IMR-90 (cell line): Measurements from ENCODE around the gene GABARAPL1. TPM values are rescaled to one million over a fixed set of nuclear protein-coding genes. Genes with fewer than 3 reads are reported as not detected.

ENCODE experiments used
- ATAC-seq: fragments of 200-7000 bp; cut with Tn5 transposase; 2 replicates; pipeline ENCODE4 v1.9.1; 2020; ENCODE audit warnings: low read depth, mild to moderate bottlenecking, moderate library complexity
- BruUV-seq: library from RNA; stranded (reverse); fragments of 400-500 nt; replicated peaks from 2 replicates; lab custom pipeline; 2021; lab: Mats Ljungman, UMichigan
- CTCF ChIA-PET: fragments of 300-600 bp; formaldehyde crosslinking; extraction: SDS; loops from one replicate; lab custom pipeline; 2021; ENCODE audit warnings: antibody characterized with exemption; lab: Yijun Ruan, JAX
- POLR2A ChIA-PET: fragments of 300-600 bp; sonication (Branson Sonifier 250); formaldehyde crosslinking; loops from one replicate; lab custom pipeline; 2022; ENCODE audit warnings: antibody characterized with exemption; ENCODE audit not compliant: unreplicated experiment; lab: Charles Lee
- DNase-seq: peaks from one replicate; pipeline ENCODE4 v3.0.0; 2013
- H2AFZ ChIP-seq: replicated peaks from 2 replicates; pipeline ENCODE3; 2013; ENCODE audit warnings: low read length, mild to moderate bottlenecking; ENCODE audit not compliant: poor library complexity
- H2AK5ac ChIP-seq: 2 replicates; pipeline ENCODE4 v1.6.1; 2013; ENCODE audit warnings: low read depth, low read length, inconsistent platforms
- H2AK9ac ChIP-seq: replicated peaks from 2 replicates; pipeline ENCODE3; 2013; ENCODE audit warnings: mild to moderate bottlenecking, low read depth, low read length, moderate library complexity; ENCODE audit not compliant: poor library complexity
- H2BK120ac ChIP-seq: 2 replicates; pipeline ENCODE4 v1.6.1; 2013; ENCODE audit warnings: low read depth, low read length, inconsistent platforms
- H2BK15ac ChIP-seq: 3 replicates; pipeline ENCODE4 v1.6.1; 2013; ENCODE audit warnings: low read depth, low read length, inconsistent platforms
- H2BK20ac ChIP-seq: 2 replicates; pipeline ENCODE4 v1.6.1; 2013; ENCODE audit warnings: low read depth, mild to moderate bottlenecking, inconsistent platforms, low read length, moderate library complexity
- H2BK5ac ChIP-seq: 2 replicates; pipeline ENCODE4 v1.6.1; 2013; ENCODE audit warnings: mild to moderate bottlenecking, low read depth, low read length, inconsistent platforms; ENCODE audit not compliant: poor library complexity, severe bottlenecking
- H3K14ac ChIP-seq: replicated peaks from 2 replicates; pipeline ENCODE4 v1.6.1; 2013; ENCODE audit warnings: low read depth, low read length, inconsistent platforms
- H3K18ac ChIP-seq: 2 replicates; pipeline ENCODE4 v1.6.1; 2013; ENCODE audit warnings: low read depth, low read length, control low read depth
- H3K23ac ChIP-seq: 2 replicates; pipeline ENCODE4 v1.6.1; 2013; ENCODE audit warnings: low read depth, low read length, inconsistent platforms
- H3K27ac ChIP-seq: 2 replicates; pipeline ENCODE4 v1.5.1; 2013; ENCODE audit warnings: mild to moderate bottlenecking, control low read depth, low read length; ENCODE audit not compliant: insufficient read depth
- H3K27me3 ChIP-seq: 2 replicates; pipeline ENCODE4 v1.6.1; 2013; ENCODE audit warnings: low read length; ENCODE audit not compliant: control insufficient read depth, insufficient read depth
- H3K36me3 ChIP-seq: 2 replicates; pipeline ENCODE4 v1.6.1; 2013; ENCODE audit warnings: low read length, mixed read lengths; ENCODE audit not compliant: control insufficient read depth, insufficient read depth
- H3K4ac ChIP-seq: 2 replicates; pipeline ENCODE4 v1.6.1; 2013; ENCODE audit warnings: low read depth, low read length, inconsistent platforms
- H3K4me1 ChIP-seq: 2 replicates; pipeline ENCODE4 v1.6.1; 2013; ENCODE audit warnings: low read length, mixed read lengths; ENCODE audit not compliant: control insufficient read depth, insufficient read depth
- H3K4me2 ChIP-seq: 2 replicates; pipeline ENCODE4 v1.6.1; 2013; ENCODE audit warnings: low read depth, mild to moderate bottlenecking, control low read depth, low read length, moderate library complexity
- H3K4me3 ChIP-seq: 2 replicates; pipeline ENCODE4 v1.5.1; 2013; ENCODE audit warnings: low read depth, mild to moderate bottlenecking, control low read depth, low read length, moderate library complexity; ENCODE audit not compliant: insufficient read depth
- H3K56ac ChIP-seq: 2 replicates; pipeline ENCODE4 v1.6.1; 2013; ENCODE audit warnings: low read length, inconsistent platforms; ENCODE audit not compliant: insufficient read depth; ENCODE audit errors: extremely low read depth
- H3K79me1 ChIP-seq, 2 experiments: 2 replicates each; pipeline ENCODE4 v1.6.1; 2013; ENCODE audit warnings: low read length in 2 of 2, inconsistent platforms in 1 of 2, low read depth in 1 of 2
- H3K9ac ChIP-seq: 2 replicates; pipeline ENCODE4 v1.6.1; 2013; ENCODE audit warnings: low read depth, low read length, control low read depth
- H3K9me1 ChIP-seq: 2 replicates; pipeline ENCODE4 v1.6.1; 2013; ENCODE audit warnings: low read length, inconsistent platforms; ENCODE audit not compliant: insufficient read depth
- H3K9me3 ChIP-seq: 2 replicates; pipeline ENCODE4 v1.6.1; 2013; ENCODE audit warnings: low read length; ENCODE audit not compliant: control insufficient read depth, insufficient read depth
- H4K20me1 ChIP-seq: 2 replicates; pipeline ENCODE4 v1.6.1; 2013; ENCODE audit warnings: low read length, inconsistent platforms; ENCODE audit not compliant: insufficient read depth
- H4K5ac ChIP-seq: 2 replicates; pipeline ENCODE4 v1.6.1; 2013; ENCODE audit warnings: mild to moderate bottlenecking, low read depth, low read length, control low read depth
- H4K8ac ChIP-seq, 2 experiments: 2 replicates each; pipeline ENCODE4 v1.6.1; 2013; ENCODE audit warnings: low read depth in 2 of 2, low read length in 2 of 2, control low read depth in 1 of 2, inconsistent platforms in 1 of 2
- H4K91ac ChIP-seq: 2 replicates; pipeline ENCODE4 v1.6.1; 2013; ENCODE audit warnings: low read depth, low read length, inconsistent platforms; ENCODE audit not compliant: insufficient read depth
- BHLHE40 ChIP-seq: fragments of 150-350 bp; IDR thresholded peaks from 2 replicates; pipeline ENCODE4 v1.6.1; 2016; ENCODE audit warnings: mild to moderate bottlenecking, low read depth, low read length
- CEBPB ChIP-seq: IDR thresholded peaks from 2 replicates; pipeline ENCODE4 v1.6.1; 2012; ENCODE audit warnings: low read depth, low read length, improper control_type of control experiment
- CHD1 ChIP-seq: IDR thresholded peaks from 2 replicates; pipeline ENCODE4 v1.6.1; 2012; ENCODE audit warnings: low read depth, low read length, improper control_type of control experiment
- FOS ChIP-seq: fragments of 150-350 bp; IDR thresholded peaks from 2 replicates; pipeline ENCODE4 v1.6.1; 2016; ENCODE audit warnings: low read depth, low read length
- MAFK ChIP-seq: IDR thresholded peaks from 2 replicates; pipeline ENCODE4 v1.6.1; 2012; ENCODE audit warnings: low read depth, low read length, improper control_type of control experiment
- MAZ ChIP-seq: IDR thresholded peaks from 2 replicates; pipeline ENCODE4 v1.6.1; 2012; ENCODE audit warnings: low read depth, mild to moderate bottlenecking, low read length, improper control_type of control experiment, moderate library complexity, borderline replicate concordance
- MXI1 ChIP-seq: IDR thresholded peaks from 2 replicates; pipeline ENCODE4 v1.6.1; 2012; ENCODE audit warnings: low read depth, mild to moderate bottlenecking, low read length, moderate library complexity, borderline replicate concordance
- NFE2L2 ChIP-seq: fragments of 150-350 bp; IDR thresholded peaks from 2 replicates; pipeline ENCODE4 v1.6.1; 2016; ENCODE audit warnings: low read depth, mild to moderate bottlenecking, low read length
- POLR2A ChIP-seq: IDR thresholded peaks from 2 replicates; pipeline ENCODE4 v1.6.1; 2012; ENCODE audit warnings: mild to moderate bottlenecking, low read depth, low read length
- RAD21 ChIP-seq: IDR thresholded peaks from 2 replicates; pipeline ENCODE4 v1.6.1; 2012; ENCODE audit warnings: low read length, improper control_type of control experiment
- RFX5 ChIP-seq: IDR thresholded peaks from 2 replicates; pipeline ENCODE4 v1.8.0; 2012; ENCODE audit warnings: low read depth, mild to moderate bottlenecking, low read length, moderate library complexity
- SMC3 ChIP-seq: fragments of 150-350 bp; IDR thresholded peaks from 2 replicates; pipeline ENCODE4 v1.6.1; 2016; ENCODE audit warnings: low read depth, mild to moderate bottlenecking, antibody characterized with exemption, low read length, moderate library complexity
- WGBS, 2 experiments: methylation state at CpG; one replicate each; pipeline versions ENCODE4 v1.1.5 to v1.1.7; 2013; ENCODE audit warnings: missing lambda C conversion rate in 2 of 2; ENCODE audit not compliant: insufficient read length in 1 of 2; ENCODE audit errors: extremely low coverage in 2 of 2; 5-methylcytosine and 5-hydroxymethylcytosine counted together
- dilution Hi-C: fragments of 300-500 bp; cut with HindIII; formaldehyde crosslinking; loops from one replicate; pipeline ENCODE4 v1.14.3; 2018; ENCODE audit warnings: low sequenced_read_pairs; ENCODE audit not compliant: unreplicated experiment
- in situ Hi-C: fragments of 300-500 bp; cut with MboI; formaldehyde crosslinking; loops from 3 replicates; pipeline ENCODE4 v1.14.3; 2019; ENCODE audit warnings: low sequenced_read_pairs, inconsistent platforms, mixed read lengths
- intact Hi-C: fragments of 100-400 bp; cut with micrococcal nuclease; formaldehyde crosslinking; loops from 2 replicates; pipeline ENCODE4 v1.10.0; 2022
- polyA plus RNA-seq, 3 experiments: library from polyadenylated mRNA; depleted of rRNA; stranded (reverse); fragments of >200 nt; gene quantifications; 2 replicates each; pipeline ENCODE4 v1.2.3, GENCODE V29; 2012; ENCODE audit warnings: low replicate concordance in 1 of 3
- total RNA-seq: library from RNA; depleted of rRNA; stranded (reverse); fragments of >200 nt; gene quantifications from 2 replicates; pipeline ENCODE4 v1.2.3, GENCODE V29; 2012
- TF ChIP-seq, protein P1 (sequence below): conservative IDR thresholded peaks from 2 replicates; pipeline ENCODE4 v1.5.1; 2012; ENCODE audit warnings: mild to moderate bottlenecking, low read depth, low read length, improper control_type of control experiment
- TF ChIP-seq, protein P2 (sequence below): fragments of 150-350 bp; IDR thresholded peaks from 2 replicates; pipeline ENCODE4 v1.6.1; 2016; ENCODE audit warnings: low read depth, mild to moderate bottlenecking, low read length, moderate library complexity, borderline replicate concordance
- TF ChIP-seq, protein P3 (sequence below): fragments of 150-350 bp; IDR thresholded peaks from 2 replicates; pipeline ENCODE4 v1.6.1; 2017; ENCODE audit warnings: mild to moderate bottlenecking, antibody characterized with exemption, low read length, low read depth

Gene GABARAPL1
- total and polyA plus RNA-seq, 2 of the 4 experiments (the other 2 are of a cell fraction), result 51.6 to 93.6 TPM

DNA sequence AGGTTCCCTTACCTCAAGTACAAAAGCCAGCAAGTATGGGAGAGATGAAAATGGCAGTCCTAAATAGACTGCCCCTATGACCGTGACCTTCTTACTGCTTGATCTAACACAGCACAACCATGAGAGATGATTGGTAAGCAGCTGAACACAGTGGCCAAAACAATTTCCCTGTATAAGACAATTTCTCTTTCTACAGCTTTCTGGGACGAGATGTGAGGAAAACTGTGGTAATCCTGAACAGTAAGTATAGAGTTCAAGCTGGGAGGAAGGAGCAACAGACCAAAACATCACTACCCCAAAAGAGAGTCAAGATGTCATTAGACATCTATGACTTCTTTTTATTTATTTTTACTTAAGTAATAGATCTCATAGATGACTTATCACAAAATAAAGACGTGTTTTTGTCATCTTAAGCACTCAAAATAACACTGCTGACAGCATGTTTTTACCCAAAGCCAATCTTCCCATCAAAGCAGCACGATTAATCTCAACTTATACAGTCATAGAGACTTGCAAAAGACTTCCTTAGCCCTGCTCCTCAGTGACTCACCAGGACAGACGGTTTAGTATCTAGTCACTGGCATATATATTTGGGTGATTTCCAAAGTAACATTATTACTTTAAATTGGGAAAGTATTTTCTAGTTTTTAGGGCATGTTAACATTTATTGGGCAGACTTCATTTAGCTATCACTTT is 30.2 kb upstream of the GABARAPL1 start:
- Histone ChIP-seq H2BK15ac (peak overlapping the region; percentile 99), H3K27me3 (no peaks in the 10 kb centered on the region), H3K4me3 (no peak overlapping the region), H2AK9ac (no peak overlapping the region), H3K9ac (no peak overlapping the region), H3K27ac (peak overlapping the region; percentile 88), H3K9me3 (no peaks in the 10 kb centered on the region), H2BK5ac (peak overlapping the region; percentile 90), H2AK5ac (peak overlapping the region; percentile 92), H4K91ac (peak overlapping the region; percentile 92), H2BK20ac (peak overlapping the region; percentile 90), H3K23ac (peak overlapping the region; percentile 76), H4K8ac (peak overlapping the region; percentile 74 to 88), H3K79me1 (0 out of 4 replicates have a peak, but pooled peaks cover 0 to 4% of the 10 kb centered on the region in 2 experiments), H2AFZ (no peak overlapping the region), H3K9me1 (peaks cover 8% of the 10 kb centered on the region), H3K4me2 (peak overlapping the region; percentile 44; the same call in 1 of the 2 replicates), H3K56ac (peak overlapping the region; percentile 69), H4K20me1 (no peaks in the 10 kb centered on the region), H3K14ac (peak overlapping the region; percentile 83), H3K4ac (peak overlapping the region; percentile 87), H3K18ac (peak overlapping the region; percentile 88), H4K5ac (peak overlapping the region; percentile 99), H2BK120ac (peak overlapping the region; percentile 90), H3K36me3 (no peaks in the 10 kb centered on the region), H3K4me1 (peaks cover 28% of the 10 kb centered on the region)
- no TSS peak for BruUV-seq
- DNase-seq (peak; percentile 92), ATAC-seq (peak; percentile 63)
- WGBS, 2 experiments, result no CpG with 5 or more reads among the region's 5 CpGs
- in situ Hi-C loops (no loop called here), intact Hi-C loops (no loop called here), dilution Hi-C loops (no loop called here)
- CTCF ChIA-PET, result interaction anchor here (0.6 to 0.7 kb wide), 4 partner anchors 29 to 1501 kb away, joined by 3 to 10 read pairs (median 3); no protein-coding TSS in a partner anchor
- POLR2A ChIA-PET, result no interaction called here
- TF ChIP-seq, protein P1, sequence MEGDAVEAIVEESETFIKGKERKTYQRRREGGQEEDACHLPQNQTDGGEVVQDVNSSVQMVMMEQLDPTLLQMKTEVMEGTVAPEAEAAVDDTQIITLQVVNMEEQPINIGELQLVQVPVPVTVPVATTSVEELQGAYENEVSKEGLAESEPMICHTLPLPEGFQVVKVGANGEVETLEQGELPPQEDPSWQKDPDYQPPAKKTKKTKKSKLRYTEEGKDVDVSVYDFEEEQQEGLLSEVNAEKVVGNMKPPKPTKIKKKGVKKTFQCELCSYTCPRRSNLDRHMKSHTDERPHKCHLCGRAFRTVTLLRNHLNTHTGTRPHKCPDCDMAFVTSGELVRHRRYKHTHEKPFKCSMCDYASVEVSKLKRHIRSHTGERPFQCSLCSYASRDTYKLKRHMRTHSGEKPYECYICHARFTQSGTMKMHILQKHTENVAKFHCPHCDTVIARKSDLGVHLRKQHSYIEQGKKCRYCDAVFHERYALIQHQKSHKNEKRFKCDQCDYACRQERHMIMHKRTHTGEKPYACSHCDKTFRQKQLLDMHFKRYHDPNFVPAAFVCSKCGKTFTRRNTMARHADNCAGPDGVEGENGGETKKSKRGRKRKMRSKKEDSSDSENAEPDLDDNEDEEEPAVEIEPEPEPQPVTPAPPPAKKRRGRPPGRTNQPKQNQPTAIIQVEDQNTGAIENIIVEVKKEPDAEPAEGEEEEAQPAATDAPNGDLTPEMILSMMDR, result no peak
- TF ChIP-seq, protein P2, sequence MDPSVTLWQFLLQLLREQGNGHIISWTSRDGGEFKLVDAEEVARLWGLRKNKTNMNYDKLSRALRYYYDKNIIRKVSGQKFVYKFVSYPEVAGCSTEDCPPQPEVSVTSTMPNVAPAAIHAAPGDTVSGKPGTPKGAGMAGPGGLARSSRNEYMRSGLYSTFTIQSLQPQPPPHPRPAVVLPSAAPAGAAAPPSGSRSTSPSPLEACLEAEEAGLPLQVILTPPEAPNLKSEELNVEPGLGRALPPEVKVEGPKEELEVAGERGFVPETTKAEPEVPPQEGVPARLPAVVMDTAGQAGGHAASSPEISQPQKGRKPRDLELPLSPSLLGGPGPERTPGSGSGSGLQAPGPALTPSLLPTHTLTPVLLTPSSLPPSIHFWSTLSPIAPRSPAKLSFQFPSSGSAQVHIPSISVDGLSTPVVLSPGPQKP, result no peak
- TF ChIP-seq, protein P3, sequence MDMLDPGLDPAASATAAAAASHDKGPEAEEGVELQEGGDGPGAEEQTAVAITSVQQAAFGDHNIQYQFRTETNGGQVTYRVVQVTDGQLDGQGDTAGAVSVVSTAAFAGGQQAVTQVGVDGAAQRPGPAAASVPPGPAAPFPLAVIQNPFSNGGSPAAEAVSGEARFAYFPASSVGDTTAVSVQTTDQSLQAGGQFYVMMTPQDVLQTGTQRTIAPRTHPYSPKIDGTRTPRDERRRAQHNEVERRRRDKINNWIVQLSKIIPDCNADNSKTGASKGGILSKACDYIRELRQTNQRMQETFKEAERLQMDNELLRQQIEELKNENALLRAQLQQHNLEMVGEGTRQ, result no peak
- peak; percentile 90 for TF ChIP-seq FOS
- no peak for TF ChIP-seq SMC3
- TF ChIP-seq BHLHE40, result peak; percentile 25; the same call in 1 of the 2 replicates
- no peak for TF ChIP-seq MXI1
- peak; percentile 71 for TF ChIP-seq MAFK
- no peak for TF ChIP-seq NFE2L2
- no peak for TF ChIP-seq RFX5
- no peak for TF ChIP-seq MAZ
- TF ChIP-seq CEBPB, result peak; percentile 94
- no peak for TF ChIP-seq RAD21
- no peak for TF ChIP-seq POLR2A
- TF ChIP-seq CHD1, result no peak
